DMS114 treated with DMSO at 0.1 percent for 48 hours (cell line): ENCODE measurements around the gene HMG20B.

Source experiments
- DNase-seq: peaks from one replicate; lab custom pipeline; 2025; ENCODE audit not compliant: unreplicated experiment; lab: John Stamatoyannopoulos, UW

HMG20B gene

DNA sequence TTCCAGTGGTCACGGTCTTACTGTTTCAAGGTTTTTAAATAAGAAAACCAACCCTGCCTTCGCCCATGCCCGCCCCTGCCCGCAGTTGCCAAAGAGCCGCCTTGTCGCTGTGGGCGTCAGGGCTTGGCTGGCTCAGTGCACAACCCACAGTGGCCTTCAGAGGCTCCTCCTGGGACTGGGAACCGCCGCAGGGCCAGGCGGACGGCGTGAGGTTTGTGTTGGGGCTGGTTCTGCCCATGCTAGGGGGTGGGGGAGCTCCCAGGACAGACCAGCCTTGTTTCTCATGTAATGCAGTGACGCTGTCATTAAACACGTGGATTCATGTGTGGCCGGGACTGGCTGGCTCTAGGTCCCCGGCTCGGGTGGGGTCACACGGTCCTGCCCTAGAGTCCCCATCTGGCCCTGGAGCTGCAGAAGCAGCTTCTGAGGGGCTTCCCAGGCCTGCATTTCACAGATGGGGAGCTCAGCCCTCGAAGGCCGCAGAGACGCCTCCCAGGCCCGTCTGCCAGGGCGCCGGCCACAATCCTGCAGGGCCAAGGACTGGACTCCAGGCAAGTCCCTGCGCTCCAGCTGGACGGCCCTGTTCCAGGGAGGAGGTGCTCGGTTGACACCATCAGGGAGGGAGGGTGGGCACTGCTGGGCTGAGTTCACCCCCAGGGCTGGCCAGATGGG is 36.2 kb upstream of the HMG20B start:
- DNase-seq: no peak

GRCh38 chr19:3537101-3537437 is 35.7 kb upstream of the HMG20B start:
- DNase-seq: no peak

GRCh38 chr19:3537438-3538240 is 35.1 kb upstream of the HMG20B start:
- no peak for DNase-seq

DNA sequence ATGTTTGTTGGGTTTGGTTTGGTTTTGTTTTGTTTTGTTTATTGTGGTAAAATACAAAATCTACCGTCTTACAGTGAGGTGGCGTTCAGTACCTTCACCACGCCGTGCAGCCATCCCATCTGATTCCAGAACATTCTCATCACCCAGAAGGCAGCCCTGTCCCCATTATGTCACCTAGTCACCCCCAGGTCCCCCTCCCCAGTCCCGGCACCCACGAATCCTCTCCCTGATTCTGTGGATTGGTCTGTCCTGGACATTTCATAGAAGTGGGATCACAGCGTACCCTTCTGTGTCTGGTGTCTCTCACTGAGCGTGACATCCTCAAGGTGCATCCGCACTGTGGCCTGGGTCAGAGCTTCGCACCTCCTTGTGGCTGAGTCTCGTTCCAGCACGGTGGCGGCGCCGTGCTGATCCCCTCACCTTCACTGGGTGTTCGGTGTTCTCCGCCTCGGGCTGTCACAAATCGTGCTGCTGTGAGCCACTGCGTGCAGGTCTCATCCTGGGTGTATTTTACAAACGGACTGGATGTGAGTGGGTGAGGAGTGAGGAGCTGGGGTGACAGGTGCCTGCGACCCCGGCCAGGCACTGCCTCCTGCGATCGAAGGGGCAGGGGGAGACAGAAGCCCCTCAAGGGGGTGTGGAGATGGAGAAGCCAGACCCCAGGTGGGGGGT is 34.4 kb upstream of the HMG20B start:
- DNase-seq: no peak

DNA sequence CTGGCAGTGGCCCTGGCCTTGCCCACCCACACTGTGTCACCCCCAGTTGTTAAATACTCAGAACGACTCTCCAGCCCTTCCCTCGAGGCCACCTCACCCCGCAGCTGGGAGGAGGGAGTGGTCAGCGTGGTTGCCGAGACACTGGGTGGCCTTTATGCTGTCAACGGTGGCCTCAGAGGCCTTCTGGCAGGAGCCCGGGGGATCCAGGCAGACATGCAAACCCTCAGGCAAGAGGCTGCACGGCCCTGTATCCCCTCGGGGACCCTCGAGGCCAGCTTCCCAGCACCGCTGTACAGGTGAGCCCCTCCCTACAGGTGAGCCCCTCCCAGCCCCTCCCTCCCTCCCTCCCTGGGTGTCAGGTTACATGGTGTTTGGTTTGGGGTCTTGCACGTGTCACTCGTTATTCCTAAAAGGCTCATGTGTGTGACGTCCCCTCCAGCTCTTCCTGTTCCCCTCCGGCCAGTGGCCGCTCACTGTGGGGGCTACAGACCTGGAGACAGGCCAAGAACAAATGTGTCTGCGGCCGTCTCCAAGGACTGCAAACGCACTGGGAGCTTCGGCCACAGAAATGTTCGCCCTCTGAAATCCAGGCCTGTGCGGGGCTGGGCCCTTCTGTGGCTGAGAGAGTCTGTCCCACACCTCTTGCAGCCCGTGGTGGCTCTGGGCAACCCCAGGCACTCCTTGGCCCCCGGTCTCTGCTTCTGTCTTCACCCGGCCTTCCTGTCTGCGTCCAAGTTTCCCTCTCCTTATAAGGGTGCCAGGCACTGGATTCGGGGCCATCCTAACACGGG is 33.6 kb upstream of the HMG20B start, which contains the start of gene TEKTIP1:
TEKTIP1 (plus strand) TSS at position 210 of the 791 bp plus-strand sequence; CDS start at position 214, 4 bp downstream.
- DNase-seq: no peak

DNA sequence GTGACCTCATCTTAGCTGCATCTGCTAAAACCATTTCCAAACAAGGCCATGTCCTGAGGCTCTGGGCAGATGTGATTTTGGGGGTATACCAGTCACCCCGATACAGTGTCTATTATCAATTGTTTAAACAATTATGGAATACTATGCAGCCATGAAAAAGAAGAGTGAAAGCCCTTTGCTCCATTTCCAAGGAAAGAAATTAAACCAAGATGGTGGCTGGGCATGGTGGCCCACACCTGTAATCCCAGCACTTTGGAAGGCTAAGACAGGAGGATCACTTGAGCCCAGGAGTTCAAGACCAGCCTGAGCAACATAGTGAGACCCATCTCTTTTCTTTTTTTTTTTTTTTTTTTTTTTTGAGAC is 33.0 kb upstream of the HMG20B start:
- no peak for DNase-seq

DNA sequence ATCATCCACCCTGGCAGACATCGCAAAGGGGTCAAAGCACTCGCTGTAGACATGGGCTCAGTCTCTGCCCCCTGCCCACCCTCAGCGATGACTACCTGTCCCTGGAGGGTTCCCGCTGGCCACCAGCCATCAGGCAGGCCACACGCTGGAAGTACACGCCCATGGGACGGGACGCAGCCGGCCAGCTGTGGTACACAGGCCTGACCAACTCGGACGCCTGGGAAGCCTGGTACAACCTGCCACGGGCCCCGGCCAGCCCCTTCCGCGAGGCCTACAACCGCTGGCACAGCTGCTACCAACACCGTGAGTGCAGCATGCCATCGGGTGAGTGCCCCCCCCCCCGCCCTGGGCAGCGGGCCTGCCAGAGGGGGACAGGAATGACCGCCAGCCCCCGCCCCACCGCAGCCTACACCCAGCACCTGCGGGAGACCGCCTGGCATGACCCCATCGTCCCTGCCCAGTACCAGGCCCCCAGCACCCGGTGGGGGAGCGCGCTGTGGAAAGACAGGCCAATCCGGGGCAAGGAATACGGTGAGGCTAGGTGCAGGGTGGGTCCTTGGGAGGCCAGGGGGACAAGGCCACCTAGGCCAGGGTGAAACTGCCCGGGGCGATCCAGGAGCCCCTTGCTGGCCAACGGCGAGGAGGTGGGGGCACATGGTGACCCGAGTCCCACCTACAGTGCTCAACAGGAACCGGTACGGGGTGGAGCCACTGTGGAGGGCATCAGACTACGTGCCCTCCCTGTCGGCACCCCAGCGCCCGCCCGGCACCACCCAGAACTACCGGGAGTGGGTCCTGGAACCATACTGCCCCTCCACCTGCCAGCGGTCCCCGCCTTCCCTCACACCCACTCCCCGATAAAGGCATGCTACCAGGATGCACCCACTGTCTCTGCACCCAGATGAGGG is 29.3 kb upstream of the HMG20B start:
- DNase-seq: no peak

DNA sequence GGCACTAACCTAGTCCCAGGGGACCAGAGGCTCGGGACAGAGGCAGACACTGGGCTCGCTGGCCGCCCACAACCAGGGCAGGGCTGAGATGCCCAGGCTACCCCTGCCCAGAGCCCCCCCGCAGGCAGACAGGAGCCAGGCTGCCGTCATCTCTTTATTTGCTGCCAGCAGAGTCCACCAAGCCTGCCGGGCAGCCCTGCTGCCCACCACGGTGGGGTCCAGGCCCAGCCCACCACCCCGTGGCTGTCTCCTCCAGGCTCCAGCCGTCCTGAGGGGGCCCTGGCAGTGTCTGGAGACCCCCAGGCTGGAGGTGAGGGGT is 28.7 kb upstream of the HMG20B start:
- no peak for DNase-seq

DNA sequence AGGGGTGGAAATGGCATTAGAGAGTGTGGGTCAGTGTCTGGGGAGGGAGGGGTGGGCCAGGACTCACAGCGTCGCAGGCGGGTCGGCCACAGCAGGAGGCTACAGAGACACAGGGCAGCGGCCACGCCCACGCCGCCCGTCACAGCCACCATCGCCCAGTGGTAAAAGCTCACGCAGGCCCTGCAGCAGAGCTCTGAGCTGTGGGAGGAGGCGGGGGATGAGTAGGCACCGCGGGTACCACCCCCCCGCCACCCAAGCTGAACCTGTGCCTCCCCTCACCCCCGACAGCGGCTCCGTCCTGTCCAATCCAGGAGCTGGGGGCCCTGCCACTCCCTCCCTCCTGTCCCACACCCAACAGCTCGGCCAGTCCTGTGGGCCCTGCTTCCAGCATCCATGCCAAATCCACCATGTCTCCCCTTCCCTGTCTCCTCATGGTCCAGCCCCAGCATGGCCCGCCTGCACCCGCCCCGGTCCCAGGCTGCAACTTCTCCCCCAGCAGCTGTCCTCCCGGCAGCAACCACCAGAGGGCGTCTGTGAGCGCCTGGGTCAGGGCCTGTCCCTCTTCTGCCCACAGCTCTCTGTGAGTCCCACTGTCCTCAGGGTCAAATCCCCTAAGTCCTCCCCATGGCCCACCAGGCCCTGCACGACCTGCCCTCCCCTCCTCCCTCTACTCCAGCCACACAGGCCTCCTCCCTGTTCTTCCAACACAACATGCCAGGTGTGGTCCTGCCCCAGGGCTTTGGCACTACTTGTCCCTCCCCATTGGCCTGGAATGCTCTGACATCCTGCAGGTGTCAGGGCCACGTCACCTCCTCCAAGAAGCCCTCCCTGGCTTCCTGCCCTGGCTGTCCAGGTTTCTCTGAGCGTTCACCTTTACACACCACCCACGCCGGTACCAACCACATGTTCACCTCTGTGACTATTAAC is 27.7 kb upstream of the HMG20B start:
- no peak for DNase-seq

DNA sequence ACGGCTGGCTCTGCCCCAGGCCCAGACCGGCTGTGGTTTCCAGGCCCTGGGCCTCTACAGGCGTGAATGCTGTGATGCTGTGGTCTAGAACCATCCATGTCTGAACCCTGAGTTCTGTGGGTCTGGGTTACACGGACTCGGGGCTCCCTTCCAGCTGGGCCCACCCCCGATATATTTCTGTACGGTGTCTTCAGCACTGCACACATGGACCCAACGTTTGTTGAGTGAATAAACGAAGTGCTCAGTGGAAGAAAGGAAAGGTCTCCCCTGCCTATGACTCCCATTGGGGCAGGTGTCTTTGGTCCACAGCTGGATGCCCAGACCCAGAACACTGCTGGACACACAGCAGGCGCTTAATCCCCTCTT is 27.1 kb upstream of the HMG20B start:
- no peak for DNase-seq

GRCh38 chr19:3546119-3546518 is 26.6 kb upstream of the HMG20B start:
- DNase-seq: no peak

- DNase-seq: no peak
Measured at GRCh38 chr19:3547301-3547731, 25.4 kb upstream of the HMG20B start.

- no peak for DNase-seq
Measured at GRCh38 chr19:3547767-3548282, 24.9 kb upstream of the HMG20B start.

GRCh38 chr19:3548606-3549005 is 24.1 kb upstream of the HMG20B start:
- no peak for DNase-seq

DNA sequence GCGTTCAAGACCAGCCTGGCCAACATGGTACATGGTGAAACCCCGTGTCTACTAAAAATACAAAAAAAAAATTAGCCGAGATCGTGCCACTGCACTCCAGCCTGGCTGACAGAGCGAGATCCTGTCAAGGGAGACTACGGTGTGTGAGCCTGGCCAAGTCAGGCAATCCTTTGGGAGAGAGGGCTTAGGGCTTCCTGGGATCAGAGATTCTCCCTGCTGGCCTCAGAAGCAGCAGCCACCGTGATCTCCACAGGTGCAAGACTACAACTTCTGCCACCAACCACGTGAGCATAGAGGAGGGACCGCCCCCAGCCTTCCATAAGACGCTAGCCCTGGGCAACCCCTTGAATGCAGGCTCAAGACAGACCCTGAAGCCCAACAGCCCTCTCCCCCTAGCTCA is 22.9 kb upstream of the HMG20B start:
- DNase-seq: no peak

DNA sequence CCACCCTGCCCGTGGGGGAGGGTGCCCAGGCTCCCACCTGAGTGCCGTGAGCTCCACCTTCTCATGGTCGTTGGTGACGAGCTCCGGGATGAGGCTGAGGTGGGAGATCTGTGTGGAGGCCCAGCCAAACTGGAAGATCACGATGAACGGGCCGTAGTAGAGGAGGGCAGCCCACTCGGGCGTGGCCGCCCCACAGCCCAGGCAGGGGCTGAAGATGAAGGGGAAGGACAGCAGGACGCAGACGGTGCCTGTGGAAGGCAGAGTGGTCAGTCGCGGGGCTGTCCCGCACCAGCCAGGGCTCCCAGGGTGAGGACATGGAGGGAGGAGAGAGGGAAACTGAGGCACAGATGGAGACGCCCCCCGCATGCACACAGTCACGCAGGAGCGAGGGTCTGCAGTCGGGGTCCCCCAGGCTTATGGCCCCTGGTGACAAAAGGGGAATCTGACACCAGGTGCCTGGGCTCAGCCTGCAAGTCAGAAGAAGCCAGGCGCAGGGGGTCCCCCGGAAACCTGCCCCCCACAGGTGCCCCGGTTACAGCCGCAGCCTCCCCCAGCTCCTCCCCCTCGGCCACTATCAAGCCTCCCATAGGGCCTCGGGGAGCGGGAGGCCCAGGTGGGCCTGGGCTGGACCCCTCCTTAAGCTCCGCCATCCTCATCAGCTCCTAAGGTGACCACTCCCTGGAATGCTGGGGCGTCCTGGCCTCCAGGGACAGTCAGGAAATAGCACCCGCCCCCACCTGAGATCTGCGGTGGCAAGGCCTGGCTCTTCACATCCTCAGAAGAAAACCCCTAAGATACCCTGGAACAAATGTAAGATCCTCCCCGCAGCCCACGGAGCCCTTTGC is 21.6 kb upstream of the HMG20B start:
- DNase-seq: no peak

GRCh38 chr19:3551792-3552095 is 21.0 kb upstream of the HMG20B start:
- DNase-seq: no peak

DNA sequence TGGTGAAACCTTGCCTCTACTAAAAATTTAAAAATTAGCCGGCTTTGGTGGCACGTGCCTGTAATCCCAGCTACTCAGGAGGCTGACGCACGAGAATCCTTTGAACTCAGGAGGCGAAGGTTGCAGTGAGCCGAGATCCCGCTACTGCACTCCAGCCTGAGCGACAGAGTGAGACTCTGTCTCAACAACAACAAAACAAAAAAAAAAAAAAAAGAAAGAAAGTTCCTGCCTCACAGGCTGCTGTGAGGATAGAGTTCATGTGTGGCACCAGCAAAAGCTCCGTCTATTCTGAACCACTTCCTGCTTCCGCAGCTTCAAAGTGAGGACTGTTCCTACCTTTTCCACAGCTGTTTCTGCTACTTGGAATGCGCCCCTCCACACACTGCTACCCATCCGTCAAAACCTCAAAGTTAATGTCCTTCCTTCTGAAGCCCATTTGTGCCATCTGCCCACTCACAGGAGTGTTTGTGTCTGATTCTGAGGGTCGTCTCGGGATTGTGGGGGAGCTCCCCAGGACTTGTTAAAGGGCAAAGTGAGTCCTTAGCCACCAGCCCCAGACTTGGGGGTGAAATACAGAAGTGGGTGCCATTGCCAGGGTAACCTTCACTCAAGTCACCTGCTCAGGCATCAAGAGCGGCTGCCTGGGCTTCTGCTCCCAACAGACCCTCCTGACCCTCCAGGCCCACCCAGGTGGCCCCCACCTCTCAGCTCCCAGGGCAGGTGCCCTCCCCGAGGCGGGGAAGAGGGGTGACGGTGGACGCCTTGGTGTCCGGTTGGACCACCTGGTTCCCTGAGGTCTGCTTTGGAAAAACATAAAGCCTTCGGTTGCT is 18.3 kb upstream of the HMG20B start:
- no peak for DNase-seq
